Astrocyte (in vitro differentiated cells and primary cell): Measurements from ENCODE around the gene ALKBH3. TPM values are rescaled to one million over a fixed set of nuclear protein-coding genes. Genes with fewer than 3 reads are reported as not detected.

Experiments
- DNase-seq: peaks from one replicate; pipeline ENCODE4 v3.0.0-alpha.2; 2010; ENCODE audit warnings: low read depth
- FAIRE-seq: peaks from 2 replicates; lab custom pipeline; 2011; peaks lifted over from hg19 to GRCh38; lab: Jason Lieb, UNC
- H2AFZ ChIP-seq: 2 replicates; pipeline ENCODE4 v1.6.0; 2012; ENCODE audit warnings: low read depth, low read length, inconsistent platforms
- H3K27ac ChIP-seq: 2 replicates; pipeline ENCODE4 v1.5.1; 2011; ENCODE audit warnings: low read depth, low read length, inconsistent platforms
- H3K27me3 ChIP-seq: 2 replicates; pipeline ENCODE4 v1.6.0; 2011; ENCODE audit warnings: low read length, inconsistent platforms; ENCODE audit not compliant: insufficient read depth
- H3K36me3 ChIP-seq: 2 replicates; pipeline ENCODE4 v1.5.1; 2011; ENCODE audit warnings: low read length, inconsistent platforms; ENCODE audit not compliant: insufficient read depth
- H3K4me1 ChIP-seq: 2 replicates; pipeline ENCODE4 v1.5.1; 2011; ENCODE audit warnings: low read length, inconsistent platforms; ENCODE audit not compliant: insufficient read depth
- H3K4me2 ChIP-seq: 2 replicates; pipeline ENCODE4 v1.6.0; 2012; ENCODE audit warnings: low read length, inconsistent platforms
- H3K4me3 ChIP-seq: 2 replicates; pipeline ENCODE4 v1.5.1; 2011; ENCODE audit warnings: low read depth, mild to moderate bottlenecking, low read length, inconsistent platforms; ENCODE audit not compliant: insufficient read depth
- H3K79me2 ChIP-seq: 2 replicates; pipeline ENCODE4 v1.6.0; 2012; ENCODE audit warnings: mild to moderate bottlenecking, low read length, inconsistent platforms; ENCODE audit not compliant: insufficient read depth
- H3K9ac ChIP-seq: 2 replicates; pipeline ENCODE4 v1.6.0; 2012; ENCODE audit warnings: mild to moderate bottlenecking, low read length, inconsistent platforms
- H3K9me3 ChIP-seq: 2 replicates; pipeline ENCODE4 v1.5.1; 2012; ENCODE audit warnings: low read depth, mild to moderate bottlenecking, low read length, inconsistent platforms; ENCODE audit not compliant: insufficient read depth
- H4K20me1 ChIP-seq: 2 replicates; pipeline ENCODE4 v1.6.0; 2012; ENCODE audit warnings: low read length, inconsistent platforms; ENCODE audit not compliant: insufficient read depth
- H3K27ac Mint-ChIP-seq: one replicate; pipeline ENCODE4 v1.8.0; 2021; ENCODE audit warnings: mild to moderate bottlenecking, mixed read lengths; ENCODE audit not compliant: unreplicated experiment
- H3K27me3 Mint-ChIP-seq: one replicate; pipeline ENCODE4 v1.8.0; 2021; ENCODE audit warnings: low read depth, mixed read lengths; ENCODE audit not compliant: unreplicated experiment
- H3K36me3 Mint-ChIP-seq: one replicate; pipeline ENCODE4 v1.8.0; 2021; ENCODE audit warnings: low read depth, mixed read lengths; ENCODE audit not compliant: unreplicated experiment
- H3K4me1 Mint-ChIP-seq: one replicate; pipeline ENCODE4 v1.8.0; 2021; ENCODE audit warnings: low read depth, mixed read lengths; ENCODE audit not compliant: unreplicated experiment
- H3K4me3 Mint-ChIP-seq: one replicate; pipeline ENCODE4 v1.8.0; 2021; ENCODE audit warnings: mild to moderate bottlenecking, moderate library complexity, mixed read lengths; ENCODE audit not compliant: unreplicated experiment
- H3K9me3 Mint-ChIP-seq: one replicate; pipeline ENCODE4 v1.8.0; 2021; ENCODE audit warnings: mild to moderate bottlenecking, mixed read lengths; ENCODE audit not compliant: unreplicated experiment
- EZH2 ChIP-seq: IDR thresholded peaks from 2 replicates; pipeline ENCODE4 v1.6.1; 2012; ENCODE audit warnings: mild to moderate bottlenecking, low read length, inconsistent platforms; ENCODE audit not compliant: insufficient read depth
- total RNA-seq: library from RNA; stranded (reverse); gene quantifications from 2 replicates; pipeline ENCODE4 v1.2.1, GENCODE V29; 2021
- TF ChIP-seq, protein P1 (sequence below): IDR thresholded peaks from 2 replicates; pipeline ENCODE4 v1.5.1; 2011; ENCODE audit warnings: low read depth, mild to moderate bottlenecking, inconsistent platforms, low read length, moderate library complexity; ENCODE audit not compliant: insufficient read depth

ALKBH3 gene
- total RNA-seq, 1 donor from 2014 or later = 30.5 TPM

DNA sequence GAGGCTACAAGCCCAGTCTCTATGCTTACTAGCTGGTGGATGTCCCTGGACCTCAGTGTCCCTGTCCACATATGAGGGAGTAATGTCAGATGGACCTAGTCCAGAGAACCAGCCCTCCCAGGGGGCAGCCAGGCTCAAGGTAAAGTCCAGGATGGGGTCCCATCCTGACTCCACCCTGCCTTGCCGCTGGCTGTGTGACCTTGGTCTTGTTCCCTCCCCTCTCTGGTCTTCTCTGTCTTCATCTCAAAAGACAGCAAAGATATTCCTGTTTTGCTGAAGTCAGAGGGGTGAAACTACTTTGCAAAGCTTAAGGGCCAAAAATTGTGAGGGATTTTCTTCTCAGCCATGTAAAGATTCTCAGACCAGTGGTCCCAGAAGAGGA lies 52.6 kb downstream of the ALKBH3 start:
- H3K36me3 ChIP-seq = no peaks in the 10 kb centered on the region
- peaks cover 4% of the 10 kb centered on the region for H3K27me3 ChIP-seq
- no peak for DNase-seq
- peak overlapping the region; percentile 55 for H3K4me2 ChIP-seq
- TF ChIP-seq, protein P1, sequence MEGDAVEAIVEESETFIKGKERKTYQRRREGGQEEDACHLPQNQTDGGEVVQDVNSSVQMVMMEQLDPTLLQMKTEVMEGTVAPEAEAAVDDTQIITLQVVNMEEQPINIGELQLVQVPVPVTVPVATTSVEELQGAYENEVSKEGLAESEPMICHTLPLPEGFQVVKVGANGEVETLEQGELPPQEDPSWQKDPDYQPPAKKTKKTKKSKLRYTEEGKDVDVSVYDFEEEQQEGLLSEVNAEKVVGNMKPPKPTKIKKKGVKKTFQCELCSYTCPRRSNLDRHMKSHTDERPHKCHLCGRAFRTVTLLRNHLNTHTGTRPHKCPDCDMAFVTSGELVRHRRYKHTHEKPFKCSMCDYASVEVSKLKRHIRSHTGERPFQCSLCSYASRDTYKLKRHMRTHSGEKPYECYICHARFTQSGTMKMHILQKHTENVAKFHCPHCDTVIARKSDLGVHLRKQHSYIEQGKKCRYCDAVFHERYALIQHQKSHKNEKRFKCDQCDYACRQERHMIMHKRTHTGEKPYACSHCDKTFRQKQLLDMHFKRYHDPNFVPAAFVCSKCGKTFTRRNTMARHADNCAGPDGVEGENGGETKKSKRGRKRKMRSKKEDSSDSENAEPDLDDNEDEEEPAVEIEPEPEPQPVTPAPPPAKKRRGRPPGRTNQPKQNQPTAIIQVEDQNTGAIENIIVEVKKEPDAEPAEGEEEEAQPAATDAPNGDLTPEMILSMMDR = no peak
- TF ChIP-seq EZH2 = no peak
- H3K27ac Mint-ChIP-seq = no peak overlapping the region
- no peak overlapping the region for H3K4me3 Mint-ChIP-seq
- no peak overlapping the region for H3K4me3 ChIP-seq
- H3K4me1 ChIP-seq = peaks cover 30% of the 10 kb centered on the region
- no peak overlapping the region for H2AFZ ChIP-seq
- peaks cover 22% of the 10 kb centered on the region for H3K4me1 Mint-ChIP-seq
- H4K20me1 ChIP-seq = no peaks in the 10 kb centered on the region
- peak overlapping the region; percentile 7 for H3K9ac ChIP-seq
- no peak overlapping the region for H3K27ac ChIP-seq
- no peak for FAIRE-seq
- H3K9me3 ChIP-seq = no peaks in the 10 kb centered on the region
- H3K27me3 Mint-ChIP-seq = peaks cover 11% of the 10 kb centered on the region
- H3K9me3 Mint-ChIP-seq = no peaks in the 10 kb centered on the region
- no peaks in the 10 kb centered on the region for H3K36me3 Mint-ChIP-seq
- H3K79me2 ChIP-seq = no peaks in the 10 kb centered on the region

DNA sequence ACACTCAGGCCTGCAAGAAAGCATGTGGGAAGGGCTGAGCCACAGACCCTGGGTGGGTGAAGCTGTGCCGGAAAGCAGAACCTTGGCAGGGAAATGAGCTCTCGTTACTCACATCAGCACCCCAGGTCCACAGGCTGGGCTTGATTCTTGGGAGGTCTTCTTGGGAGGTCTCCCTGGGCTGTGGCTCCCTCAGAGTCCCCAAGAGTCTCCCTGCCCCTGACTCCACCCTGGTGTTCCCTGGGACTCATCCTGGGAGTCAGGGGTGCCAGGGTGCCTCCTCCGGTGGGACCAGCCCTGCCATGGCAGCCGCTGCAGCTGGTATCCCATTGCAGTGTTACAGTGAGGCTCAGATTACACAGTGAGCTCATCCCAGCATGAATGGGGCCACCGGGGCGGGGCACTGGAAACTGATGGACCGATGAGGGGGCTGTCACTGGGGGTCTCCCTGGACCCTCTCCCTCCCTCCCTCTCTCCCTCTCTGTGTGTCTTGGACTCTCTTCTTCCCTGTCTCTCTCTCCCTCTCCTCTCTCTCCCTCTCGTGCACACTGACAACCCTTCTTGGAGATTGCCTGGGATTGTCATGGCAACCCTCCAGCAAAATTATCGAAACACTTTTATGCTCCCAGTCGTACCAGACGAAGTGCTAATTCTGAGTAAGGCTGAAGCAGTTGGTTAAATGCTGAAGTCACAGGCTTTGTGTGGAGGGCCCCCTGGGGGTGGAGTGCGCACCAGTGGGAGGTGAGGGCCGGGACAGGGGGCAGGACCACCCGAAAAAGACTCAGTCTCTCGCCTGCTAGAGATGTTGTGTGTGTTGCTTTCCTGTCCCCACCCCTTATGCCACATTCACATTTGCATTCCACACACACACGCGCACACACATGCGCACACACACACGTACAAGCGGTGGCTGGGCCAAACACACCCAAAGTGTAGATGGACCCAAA lies 53.2 kb downstream of the ALKBH3 start:
- Mint-ChIP-seq H3K27ac (no peak overlapping the region), H3K36me3 (no peaks in the 10 kb centered on the region), H3K4me3 (no peak overlapping the region), H3K4me1 (peaks cover 24% of the 10 kb centered on the region), H3K27me3 (peaks cover 9% of the 10 kb centered on the region), H3K9me3 (no peaks in the 10 kb centered on the region)
- H3K79me2 ChIP-seq = no peaks in the 10 kb centered on the region
- no peaks in the 10 kb centered on the region for H4K20me1 ChIP-seq
- no peak for TF ChIP-seq EZH2
- TF ChIP-seq, protein P1 = no peak
- peaks cover 4% of the 10 kb centered on the region for H3K27me3 ChIP-seq
- no peaks in the 10 kb centered on the region for H3K36me3 ChIP-seq
- H3K4me3 ChIP-seq = no peak overlapping the region
- peaks cover 31% of the 10 kb centered on the region for H3K4me1 ChIP-seq
- DNase-seq (no peak), FAIRE-seq (no peak)
- no peak overlapping the region for H3K27ac ChIP-seq
- H2AFZ ChIP-seq = peak overlapping the region; percentile 20
- H3K4me2 ChIP-seq = peak overlapping the region; percentile 55
- H3K9ac ChIP-seq = peak overlapping the region; percentile 7
- no peaks in the 10 kb centered on the region for H3K9me3 ChIP-seq
